SU-DHL-6 (cell line): ENCODE measurements around the gene KLF15.

Experiments
- CTCF ChIP-seq: fragments of 200-600 bp; sonication (generic); IDR thresholded peaks from one replicate; pipeline ENCODE4 v1.5.1; 2017; ENCODE audit warnings: antibody characterized with exemption, mild to moderate bottlenecking, low read length, moderate library complexity; ENCODE audit not compliant: insufficient read depth, poor library complexity, severe bottlenecking
- EZH2phosphoT487 ChIP-seq: fragments of 200-600 bp; sonication (generic), shearing (Covaris generic); conservative IDR thresholded peaks from 2 replicates; pipeline ENCODE4 v1.6.1; 2018; ENCODE audit warnings: mild to moderate bottlenecking, antibody characterized with exemption, low read length, moderate library complexity, mixed read lengths

- no peak for TF ChIP-seq CTCF
- TF ChIP-seq EZH2phosphoT487: no peak
Measured at GRCh38 chr3:126364130-126364695, 7.0 kb upstream of the KLF15 start.
